ENCODE measurements around the gene FBP2. TPM values are rescaled to one million over a fixed set of nuclear protein-coding genes. Genes with fewer than 3 reads are reported as not detected.
A peak's percentile ranks its signal among the peaks of the same experiment; 100 is the strongest.

Gene FBP2
- not detected for polyA plus RNA-seq (2013, experiment 1 of 4)
- not detected for polyA plus RNA-seq (2013, experiment 2 of 4)
- polyA plus RNA-seq (2013, experiment 3 of 4) = not detected
- polyA plus RNA-seq (2013, experiment 4 of 4) = not detected

GRCh38 chr9:94593459-94594345, at the start of gene FBP2:
TSS of gene FBP2 (minus strand) at chr9:94593824. CDS start at chr9:94593726, 98 bp downstream.
- H3K4me1 ChIP-seq (ENCODE audit: control insufficient read depth, insufficient read depth, low read length) = no peaks in the 10 kb centered on the region
- no peak within 1 kb of the TSS for H3K27ac ChIP-seq (ENCODE audit: insufficient read depth, low read depth, low read length, poor library complexity, severe bottlenecking)
- H3K27me3 ChIP-seq (ENCODE audit: control insufficient read depth, insufficient read depth, low read length, poor library complexity, severe bottlenecking) = no peaks in the 10 kb centered on the region
- H3K36me3 ChIP-seq (ENCODE audit: control insufficient read depth, insufficient read depth, low read length) = no peaks in the 10 kb centered on the region
- no peak within 1 kb of the TSS for H3K4me3 ChIP-seq (ENCODE audit: insufficient read depth, low read depth, low read length)
- 81 to 82% methylated on average over 21 of the region's 21 CpGs for WGBS, 2 experiments
- H3K9me3 ChIP-seq (ENCODE audit: control insufficient read depth, low read length) = no peaks in the 10 kb centered on the region

GRCh38 chr9:94643176-94643575, 49.6 kb upstream of the FBP2 start:
- Histone ChIP-seq H3K27ac (ENCODE audit: insufficient read depth, low read depth, low read length, poor library complexity, severe bottlenecking) (no peak overlapping the region), H3K27me3 (ENCODE audit: control insufficient read depth, insufficient read depth, low read length, poor library complexity, severe bottlenecking) (peaks cover 39% of the 10 kb centered on the region), H3K36me3 (ENCODE audit: control insufficient read depth, insufficient read depth, low read length) (no peaks in the 10 kb centered on the region), H3K9me3 (ENCODE audit: control insufficient read depth, low read length) (no peaks in the 10 kb centered on the region), H3K4me3 (ENCODE audit: insufficient read depth, low read depth, low read length) (no peak overlapping the region), H3K4me1 (ENCODE audit: control insufficient read depth, insufficient read depth, low read length) (peaks cover 24% of the 10 kb centered on the region)
- WGBS, 2 experiments = 91 to 93% methylated on average over 8 of the region's 8 CpGs

GRCh38 chr9:94642501-94642900, 48.9 kb upstream of the FBP2 start:
- WGBS, 2 experiments = 90 to 92% methylated on average over 5 of the region's 5 CpGs
- Histone ChIP-seq H3K27ac (ENCODE audit: insufficient read depth, low read depth, low read length, poor library complexity, severe bottlenecking) (no peak overlapping the region), H3K9me3 (ENCODE audit: control insufficient read depth, low read length) (no peaks in the 10 kb centered on the region), H3K27me3 (ENCODE audit: control insufficient read depth, insufficient read depth, low read length, poor library complexity, severe bottlenecking) (peaks cover 46% of the 10 kb centered on the region), H3K4me3 (ENCODE audit: insufficient read depth, low read depth, low read length) (no peak overlapping the region), H3K36me3 (ENCODE audit: control insufficient read depth, insufficient read depth, low read length) (no peaks in the 10 kb centered on the region), H3K4me1 (ENCODE audit: control insufficient read depth, insufficient read depth, low read length) (peaks cover 24% of the 10 kb centered on the region)

- 1 to 2% methylated on average over 13 of the region's 15 CpGs for WGBS, 2 experiments
- Histone ChIP-seq H3K27ac (ENCODE audit: insufficient read depth, low read depth, low read length, poor library complexity, severe bottlenecking) (no peak overlapping the region), H3K27me3 (ENCODE audit: control insufficient read depth, insufficient read depth, low read length, poor library complexity, severe bottlenecking) (peaks cover 54% of the 10 kb centered on the region)
Observed at GRCh38 chr9:94639999-94640376, 46.4 kb upstream of the FBP2 start.

GRCh38 chr9:94639061-94639998, 45.7 kb upstream of the FBP2 start, which contains the start of gene FBP1:
TSS of gene FBP1 (minus strand) at chr9:94639518. CDS start at chr9:94639310, 208 bp downstream.
- peaks cover 54% of the 10 kb centered on the region for H3K27me3 ChIP-seq (ENCODE audit: control insufficient read depth, insufficient read depth, low read length, poor library complexity, severe bottlenecking)
- no peaks in the 10 kb centered on the region for H3K36me3 ChIP-seq (ENCODE audit: control insufficient read depth, insufficient read depth, low read length)
- H3K4me3 ChIP-seq (ENCODE audit: insufficient read depth, low read depth, low read length) = peak within 1 kb of the TSS; percentile 47
- no peak within 1 kb of the TSS for H3K27ac ChIP-seq (ENCODE audit: insufficient read depth, low read depth, low read length, poor library complexity, severe bottlenecking)
- peaks cover 17% of the 10 kb centered on the region for H3K4me1 ChIP-seq (ENCODE audit: control insufficient read depth, insufficient read depth, low read length)
- WGBS, 2 experiments = 3% methylated on average over 76 to 79 of the region's 79 CpGs
- H3K9me3 ChIP-seq (ENCODE audit: control insufficient read depth, low read length) = no peaks in the 10 kb centered on the region

More at GRCh38 chr9:94639999-94640376, 46.4 kb upstream of the FBP2 start:
- Histone ChIP-seq H3K4me3 (ENCODE audit: insufficient read depth, low read depth, low read length) (peak overlapping the region; percentile 47), H3K9me3 (ENCODE audit: control insufficient read depth, low read length) (no peaks in the 10 kb centered on the region), H3K36me3 (ENCODE audit: control insufficient read depth, insufficient read depth, low read length) (no peaks in the 10 kb centered on the region), H3K4me1 (ENCODE audit: control insufficient read depth, insufficient read depth, low read length) (peaks cover 17% of the 10 kb centered on the region)

GRCh38 chr9:94638335-94639060, 44.9 kb upstream of the FBP2 start:
- Histone ChIP-seq H3K9me3 (ENCODE audit: control insufficient read depth, low read length) (no peaks in the 10 kb centered on the region), H3K27me3 (ENCODE audit: control insufficient read depth, insufficient read depth, low read length, poor library complexity, severe bottlenecking) (peaks cover 54% of the 10 kb centered on the region), H3K27ac (ENCODE audit: insufficient read depth, low read depth, low read length, poor library complexity, severe bottlenecking) (no peak overlapping the region), H3K4me3 (ENCODE audit: insufficient read depth, low read depth, low read length) (peak overlapping the region; percentile 47), H3K36me3 (ENCODE audit: control insufficient read depth, insufficient read depth, low read length) (no peaks in the 10 kb centered on the region), H3K4me1 (ENCODE audit: control insufficient read depth, insufficient read depth, low read length) (peaks cover 17% of the 10 kb centered on the region)
- 54 to 56% methylated on average over 17 of the region's 17 CpGs for WGBS, 2 experiments

GRCh38 chr9:94632737-94633136, 39.1 kb upstream of the FBP2 start:
- 45 to 53% methylated on average over 5 of the region's 5 CpGs for WGBS, 2 experiments
- H3K4me1 ChIP-seq (ENCODE audit: control insufficient read depth, insufficient read depth, low read length) = no peaks in the 10 kb centered on the region
- no peaks in the 10 kb centered on the region for H3K9me3 ChIP-seq (ENCODE audit: control insufficient read depth, low read length)
- no peak overlapping the region for H3K4me3 ChIP-seq (ENCODE audit: insufficient read depth, low read depth, low read length)
- no peaks in the 10 kb centered on the region for H3K36me3 ChIP-seq (ENCODE audit: control insufficient read depth, insufficient read depth, low read length)
- no peak overlapping the region for H3K27ac ChIP-seq (ENCODE audit: insufficient read depth, low read depth, low read length, poor library complexity, severe bottlenecking)
- peaks cover 10% of the 10 kb centered on the region for H3K27me3 ChIP-seq (ENCODE audit: control insufficient read depth, insufficient read depth, low read length, poor library complexity, severe bottlenecking)

GRCh38 chr9:94631599-94631998, 38.0 kb upstream of the FBP2 start:
- H3K27ac ChIP-seq (ENCODE audit: insufficient read depth, low read depth, low read length, poor library complexity, severe bottlenecking) = no peak overlapping the region
- 80 to 81% methylated on average over 8 of the region's 8 CpGs for WGBS, 2 experiments

GRCh38 chr9:94630833-94631232, 37.2 kb upstream of the FBP2 start:
- 71 to 83% methylated on average over 5 of the region's 5 CpGs for WGBS, 2 experiments

More at GRCh38 chr9:94631599-94631998, 38.0 kb upstream of the FBP2 start:
- no peaks in the 10 kb centered on the region for H3K4me1 ChIP-seq (ENCODE audit: control insufficient read depth, insufficient read depth, low read length)
- H3K36me3 ChIP-seq (ENCODE audit: control insufficient read depth, insufficient read depth, low read length) = no peaks in the 10 kb centered on the region
- H3K27me3 ChIP-seq (ENCODE audit: control insufficient read depth, insufficient read depth, low read length, poor library complexity, severe bottlenecking) = no peaks in the 10 kb centered on the region
- H3K9me3 ChIP-seq (ENCODE audit: control insufficient read depth, low read length) = no peaks in the 10 kb centered on the region
- H3K4me3 ChIP-seq (ENCODE audit: insufficient read depth, low read depth, low read length) = no peak overlapping the region

More at GRCh38 chr9:94630833-94631232, 37.2 kb upstream of the FBP2 start:
- Histone ChIP-seq H3K4me3 (ENCODE audit: insufficient read depth, low read depth, low read length) (no peak overlapping the region), H3K27ac (ENCODE audit: insufficient read depth, low read depth, low read length, poor library complexity, severe bottlenecking) (no peak overlapping the region), H3K36me3 (ENCODE audit: control insufficient read depth, insufficient read depth, low read length) (no peaks in the 10 kb centered on the region), H3K9me3 (ENCODE audit: control insufficient read depth, low read length) (no peaks in the 10 kb centered on the region), H3K4me1 (ENCODE audit: control insufficient read depth, insufficient read depth, low read length) (no peaks in the 10 kb centered on the region), H3K27me3 (ENCODE audit: control insufficient read depth, insufficient read depth, low read length, poor library complexity, severe bottlenecking) (no peaks in the 10 kb centered on the region)
